NCI-H2196 (cell line): ENCODE measurements around the gene TAS1R3.

Experiments used
- DNase-seq: peaks from one replicate; lab custom pipeline; 2025; ENCODE audit not compliant: unreplicated experiment; lab: John Stamatoyannopoulos, UW

TAS1R3 gene

DNA sequence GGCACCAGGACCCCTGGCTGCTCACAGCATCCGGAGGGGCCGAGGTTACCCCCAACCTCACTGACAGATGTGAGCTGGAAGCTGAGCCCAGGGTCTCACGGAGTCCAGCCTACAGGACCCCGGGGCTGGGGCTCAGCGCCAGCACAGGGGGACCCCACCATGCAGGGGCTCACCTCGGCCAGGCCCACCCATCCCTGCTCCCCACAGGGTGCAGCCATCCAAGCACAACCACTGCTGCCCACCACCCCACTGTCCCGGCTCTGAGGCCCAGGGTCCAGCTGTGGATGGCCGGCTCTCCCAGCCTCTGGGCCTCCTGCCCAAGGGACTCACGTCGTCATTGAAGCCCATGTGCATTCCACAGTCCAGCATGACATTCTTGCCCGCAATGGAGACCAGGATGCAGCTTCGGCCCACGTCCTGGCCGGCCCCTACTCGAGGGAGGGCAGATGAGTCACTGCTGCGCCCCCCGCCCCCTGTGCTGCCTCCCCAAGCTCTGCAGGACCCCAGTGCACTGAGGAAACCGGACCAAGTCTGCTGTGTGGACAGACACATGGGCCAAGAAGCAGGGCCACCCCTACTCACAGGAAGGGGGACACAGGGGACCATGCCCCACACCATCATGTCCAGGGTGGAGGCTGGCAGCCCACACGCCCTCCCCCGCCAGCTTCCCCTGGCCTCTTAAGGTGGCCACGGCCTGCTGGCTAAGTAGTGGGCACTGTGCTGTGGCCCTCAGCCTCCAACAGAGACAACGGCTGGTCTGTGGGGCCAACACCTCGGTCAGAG is 10.2 kb upstream of the TAS1R3 start:
- no peak for DNase-seq

DNA sequence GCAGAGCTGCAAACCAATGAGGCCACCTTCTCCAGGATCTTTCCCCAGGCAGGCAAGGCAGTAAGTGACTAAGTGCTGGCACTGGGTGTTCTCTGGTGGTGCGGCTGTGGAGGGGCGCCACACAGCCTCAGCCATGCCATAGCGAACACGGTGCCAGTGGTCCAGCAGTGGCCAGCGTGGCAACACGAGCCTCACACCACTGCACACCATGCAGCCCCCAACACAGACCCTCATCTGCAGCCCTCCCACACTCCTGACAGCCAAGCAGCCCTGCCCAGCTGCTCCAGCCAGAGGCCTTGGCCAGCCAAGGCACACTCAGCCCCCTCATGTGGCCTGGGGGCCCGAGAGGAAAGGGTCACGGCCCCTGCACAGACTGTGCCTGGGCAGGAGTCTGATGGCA is 9.6 kb upstream of the TAS1R3 start:
- DNase-seq, result no peak

DNA sequence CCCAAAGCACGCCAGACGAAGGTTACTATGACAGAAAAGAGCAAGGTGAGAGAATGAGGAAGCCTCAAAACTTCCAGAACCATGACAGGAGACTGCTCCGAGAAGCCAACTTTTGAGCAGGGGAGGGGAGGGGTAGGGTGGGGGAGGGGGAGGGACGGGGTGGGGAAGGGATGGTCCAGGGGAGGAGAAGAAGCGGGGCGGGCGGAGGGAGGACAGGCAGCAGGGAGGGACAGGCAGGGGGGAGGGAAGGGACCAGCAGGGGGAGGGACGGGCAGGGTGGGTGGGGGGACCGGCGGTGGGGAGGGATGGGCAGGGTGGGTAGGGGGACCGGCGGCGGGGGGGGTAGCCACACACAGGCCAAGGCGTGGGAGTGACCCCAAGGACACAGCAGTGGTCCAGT is 8.7 kb upstream of the TAS1R3 start:
- no peak for DNase-seq

DNA sequence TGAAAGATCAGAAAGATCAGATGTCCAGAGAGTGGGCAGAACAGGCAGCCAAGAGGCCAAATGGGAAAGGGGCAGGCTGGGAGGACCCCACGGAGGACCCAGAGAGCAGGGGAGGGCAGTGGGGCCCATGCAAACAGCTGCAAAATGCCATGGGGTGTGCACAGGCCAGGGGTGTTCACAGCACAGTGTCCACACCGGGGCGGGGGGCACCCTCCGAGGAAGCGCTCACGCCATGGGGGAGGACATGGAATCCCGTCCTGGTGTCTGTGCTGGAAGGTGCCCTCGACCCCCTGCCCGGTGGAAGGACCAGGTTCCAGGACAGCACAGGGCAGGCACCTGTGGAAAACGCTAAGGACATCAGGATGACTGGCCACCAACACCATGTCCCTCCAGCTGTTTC is 8.1 kb upstream of the TAS1R3 start:
- no peak for DNase-seq

DNA sequence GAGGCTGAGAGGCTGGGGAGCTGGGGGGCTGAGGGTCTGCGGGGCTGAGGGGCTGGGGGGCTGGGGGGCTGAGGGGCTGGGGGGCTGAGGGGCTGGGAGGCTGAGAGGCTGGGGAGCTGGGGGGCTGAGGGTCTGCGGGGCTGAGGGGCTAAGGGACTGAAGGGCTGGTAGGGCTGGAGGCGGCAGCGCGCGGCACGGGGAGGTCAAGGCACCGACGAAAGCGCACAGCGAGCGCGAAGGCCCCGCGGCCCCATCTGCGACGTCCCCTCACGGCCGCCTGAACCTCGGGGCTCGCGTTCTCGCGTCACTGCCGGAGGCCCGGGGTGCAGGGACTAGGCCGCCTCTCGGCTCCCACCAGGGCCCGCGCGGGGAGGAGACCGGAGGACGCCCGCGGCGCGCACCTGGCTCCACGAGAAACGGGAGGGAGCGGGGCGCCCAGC is 7.0 kb upstream of the TAS1R3 start:
- DNase-seq, result no peak

DNA sequence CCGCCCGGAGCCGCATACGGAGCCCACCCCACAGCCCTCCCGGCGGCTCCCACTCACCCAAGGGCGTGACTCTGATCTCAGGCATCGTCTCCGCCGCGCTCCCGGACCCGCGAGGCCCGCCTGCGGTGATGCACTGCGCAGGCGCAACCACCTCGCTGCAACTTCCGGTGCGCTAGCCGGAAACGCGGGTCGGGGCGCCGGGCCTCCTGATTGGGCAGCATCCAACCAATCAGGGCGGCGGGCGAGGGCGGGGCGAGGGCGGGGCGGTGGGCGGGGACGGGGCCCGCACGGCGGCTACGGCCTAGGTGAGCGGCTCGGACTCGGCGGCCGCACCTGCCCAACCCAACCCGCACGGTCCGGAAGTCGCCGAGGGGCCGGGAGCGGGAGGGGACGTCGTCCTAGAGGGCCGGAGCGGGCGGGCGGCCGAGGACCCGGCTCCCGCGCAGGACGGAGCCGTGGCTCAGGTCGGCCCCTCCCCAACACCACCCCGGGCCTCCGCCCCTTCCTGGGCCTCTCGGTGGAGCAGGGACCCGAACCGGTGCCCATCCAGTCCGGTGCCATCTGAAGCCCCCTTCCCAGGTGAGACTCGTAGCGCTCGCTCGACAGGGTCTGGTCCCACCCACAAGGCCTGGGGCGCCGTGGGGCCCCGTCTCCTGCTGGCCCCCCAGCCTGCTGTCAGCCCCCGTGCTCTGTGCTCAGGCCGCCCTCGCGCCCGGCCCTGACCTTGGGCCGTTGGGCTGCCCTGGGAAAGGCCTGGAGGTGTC is 6.4 kb upstream of the TAS1R3 start, which contains the start of the genes CPTP and INTS11:
Gene CPTP, plus strand, starts transcription at position 279 of the 764 bp plus-strand sequence. CDS start 2,109 bp downstream, outside the sequence.
Gene INTS11, minus strand, starts transcription at position 137 of the 764 bp plus-strand sequence. Its CDS starts 52 bp downstream, at position 85.
- peak; percentile 91 for DNase-seq

DNA sequence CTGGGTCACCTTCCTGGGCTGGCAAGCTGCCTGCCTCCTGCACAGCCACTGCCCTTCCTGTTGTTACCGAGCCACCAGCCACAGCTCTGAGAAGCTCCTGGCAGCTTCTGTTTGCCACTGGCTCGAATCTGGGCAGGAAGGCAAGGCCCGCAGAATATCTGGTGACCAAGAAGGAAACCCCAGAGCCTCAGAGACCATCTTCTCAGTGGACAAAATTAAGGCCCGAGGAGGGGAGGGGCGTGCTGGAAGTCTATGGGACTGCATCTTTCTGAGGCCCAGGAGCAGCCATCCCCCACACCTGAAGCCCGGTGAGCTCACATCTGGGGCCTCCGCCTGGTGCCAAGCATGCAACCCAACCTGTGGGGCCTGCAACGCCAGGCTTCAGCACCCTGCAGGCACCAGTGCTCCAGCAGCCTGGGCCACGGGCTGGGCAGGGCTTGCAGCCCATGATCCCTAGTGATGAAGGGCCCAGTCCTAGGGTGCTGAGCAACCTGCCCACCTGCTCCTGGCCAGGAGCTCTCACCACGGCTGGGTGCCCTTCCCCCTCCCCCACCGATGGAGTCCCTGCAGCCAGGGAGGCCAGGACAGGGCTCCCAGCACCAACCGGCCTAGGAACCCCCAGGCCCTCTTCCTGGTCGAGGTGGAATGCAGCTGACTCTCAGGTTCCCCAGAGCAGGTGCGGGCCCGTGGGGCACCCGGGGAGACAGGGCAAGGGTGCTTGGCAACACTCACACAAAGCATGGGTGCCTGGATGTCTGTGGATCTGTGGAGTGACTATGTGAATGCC is 5.6 kb upstream of the TAS1R3 start:
- DNase-seq, result no peak

DNA sequence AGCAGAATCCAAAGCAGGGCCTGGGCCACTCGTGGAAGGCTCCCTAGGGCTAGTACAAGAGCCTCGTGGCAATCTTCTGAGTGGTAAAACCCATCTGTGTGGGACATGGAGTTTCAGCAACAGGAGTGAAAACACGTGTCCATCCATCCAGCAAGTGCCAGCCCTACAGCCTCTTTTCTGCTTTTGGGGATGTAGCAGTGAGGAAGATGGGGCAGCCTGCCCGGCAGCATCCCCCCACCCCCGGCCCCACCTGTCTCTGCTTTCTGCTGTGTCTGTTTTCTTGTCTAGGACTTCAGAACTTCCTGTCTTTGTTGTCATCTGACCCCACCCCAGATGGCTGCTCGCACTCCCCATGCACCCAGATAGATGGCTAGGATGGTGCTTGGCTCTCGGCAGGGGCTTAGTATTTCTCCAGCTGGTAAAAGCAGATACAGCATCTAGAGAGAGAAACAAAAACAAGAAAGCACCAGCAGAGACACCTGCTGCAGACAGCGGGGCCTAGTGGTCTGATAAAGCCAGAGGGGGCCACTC is 4.9 kb upstream of the TAS1R3 start:
- no peak for DNase-seq

DNA sequence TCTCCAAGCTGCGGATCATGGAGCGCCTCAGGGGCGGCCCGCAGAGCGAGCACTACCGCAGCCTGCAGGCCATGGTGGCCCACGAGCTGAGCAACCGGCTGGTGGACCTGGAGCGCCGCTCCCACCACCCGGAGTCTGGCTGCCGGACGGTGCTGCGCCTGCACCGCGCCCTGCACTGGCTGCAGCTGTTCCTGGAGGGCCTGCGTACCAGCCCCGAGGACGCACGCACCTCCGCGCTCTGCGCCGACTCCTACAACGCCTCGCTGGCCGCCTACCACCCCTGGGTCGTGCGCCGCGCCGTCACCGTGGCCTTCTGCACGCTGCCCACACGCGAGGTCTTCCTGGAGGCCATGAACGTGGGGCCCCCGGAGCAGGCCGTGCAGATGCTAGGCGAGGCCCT is 3.8 kb upstream of the TAS1R3 start:
- DNase-seq, result no peak

DNA sequence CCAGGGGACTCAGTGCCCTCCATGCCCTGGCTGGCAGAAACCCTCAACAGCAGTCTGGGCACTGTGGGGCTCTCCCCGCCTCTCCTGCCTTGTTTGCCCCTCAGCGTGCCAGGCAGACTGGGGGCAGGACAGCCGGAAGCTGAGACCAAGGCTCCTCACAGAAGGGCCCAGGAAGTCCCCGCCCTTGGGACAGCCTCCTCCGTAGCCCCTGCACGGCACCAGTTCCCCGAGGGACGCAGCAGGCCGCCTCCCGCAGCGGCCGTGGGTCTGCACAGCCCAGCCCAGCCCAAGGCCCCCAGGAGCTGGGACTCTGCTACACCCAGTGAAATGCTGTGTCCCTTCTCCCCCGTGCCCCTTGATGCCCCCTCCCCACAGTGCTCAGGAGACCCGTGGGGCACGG is 2.8 kb upstream of the TAS1R3 start:
- no peak for DNase-seq

DNA sequence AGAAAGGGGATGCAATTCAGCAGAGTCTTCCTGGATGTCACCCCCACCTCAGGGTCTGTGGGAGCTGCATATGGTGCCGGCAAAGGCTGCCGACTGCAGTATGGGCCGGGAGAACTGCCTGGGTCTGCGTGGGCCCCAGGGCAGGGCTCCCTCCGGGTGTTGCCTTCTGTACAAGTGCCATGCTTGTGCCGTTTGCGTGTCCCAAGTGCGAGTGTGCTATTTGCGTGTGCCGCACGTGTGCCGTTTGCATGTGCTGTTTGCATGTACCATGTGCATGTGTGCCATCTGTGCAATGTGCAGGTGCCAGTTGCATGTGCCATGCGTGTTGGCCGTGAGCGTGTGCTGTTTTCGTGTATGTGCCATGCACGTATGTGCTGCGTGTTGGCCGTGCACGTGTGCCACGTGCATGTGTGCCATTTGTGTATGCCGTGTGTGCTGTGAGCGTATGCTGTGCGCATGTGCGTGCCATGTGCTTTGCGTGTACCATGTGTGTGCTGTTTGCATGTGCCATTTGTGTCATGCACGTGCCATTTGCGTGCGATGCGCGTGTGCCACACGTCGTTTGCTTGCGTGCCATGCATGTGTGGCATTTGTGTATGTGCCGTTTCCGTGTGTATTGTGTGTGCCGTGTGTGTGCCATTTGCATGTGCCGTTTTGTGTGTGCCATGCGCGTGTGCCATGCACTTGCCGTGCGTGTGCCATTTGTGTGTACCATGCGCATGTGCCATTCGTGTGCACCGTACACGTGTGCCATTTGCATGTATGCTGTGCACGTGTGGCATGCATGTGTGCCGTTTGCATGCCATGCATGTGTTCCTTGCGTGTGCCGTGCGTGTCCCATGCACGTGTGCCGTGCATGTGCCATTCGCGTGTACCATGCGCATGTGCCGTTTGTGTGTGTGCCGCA is 1.5 kb upstream of the TAS1R3 start:
- DNase-seq, result no peak

DNA sequence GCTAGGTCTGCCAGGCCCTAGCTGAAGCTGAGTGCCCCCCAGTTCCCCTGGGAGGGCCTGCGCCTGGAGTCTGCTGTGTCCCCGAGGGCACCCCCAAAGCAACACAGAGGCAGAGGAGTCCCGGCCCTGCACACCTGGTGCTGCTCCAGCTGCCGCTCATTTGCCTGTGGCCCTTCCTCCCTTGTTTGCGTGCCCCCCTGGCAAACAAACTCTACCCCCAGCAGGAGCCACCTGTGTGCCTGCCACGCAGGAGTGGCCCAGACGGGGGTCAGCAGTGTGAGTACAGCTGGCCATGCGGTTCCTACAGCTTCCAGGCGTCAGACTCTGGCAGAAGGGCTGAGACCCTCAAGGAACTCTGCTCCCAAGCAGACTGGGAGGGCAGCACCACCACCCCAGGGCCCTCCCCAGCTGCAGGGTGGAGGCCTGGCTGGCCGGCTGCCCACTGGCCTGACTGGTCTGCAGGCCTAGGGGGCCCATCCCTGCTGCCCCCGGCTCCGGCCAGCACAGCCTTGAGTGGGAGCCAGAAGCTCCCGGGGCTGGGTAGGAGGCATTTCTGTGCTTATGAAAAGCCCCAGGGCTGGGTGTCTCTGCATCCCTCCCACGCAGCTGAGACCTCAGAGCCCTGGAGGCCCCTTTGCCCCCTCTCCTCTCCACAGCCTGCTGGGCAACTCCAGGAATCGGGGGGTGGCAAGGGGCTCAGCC is 563 bp upstream of the TAS1R3 start:
- no peak for DNase-seq

DNA sequence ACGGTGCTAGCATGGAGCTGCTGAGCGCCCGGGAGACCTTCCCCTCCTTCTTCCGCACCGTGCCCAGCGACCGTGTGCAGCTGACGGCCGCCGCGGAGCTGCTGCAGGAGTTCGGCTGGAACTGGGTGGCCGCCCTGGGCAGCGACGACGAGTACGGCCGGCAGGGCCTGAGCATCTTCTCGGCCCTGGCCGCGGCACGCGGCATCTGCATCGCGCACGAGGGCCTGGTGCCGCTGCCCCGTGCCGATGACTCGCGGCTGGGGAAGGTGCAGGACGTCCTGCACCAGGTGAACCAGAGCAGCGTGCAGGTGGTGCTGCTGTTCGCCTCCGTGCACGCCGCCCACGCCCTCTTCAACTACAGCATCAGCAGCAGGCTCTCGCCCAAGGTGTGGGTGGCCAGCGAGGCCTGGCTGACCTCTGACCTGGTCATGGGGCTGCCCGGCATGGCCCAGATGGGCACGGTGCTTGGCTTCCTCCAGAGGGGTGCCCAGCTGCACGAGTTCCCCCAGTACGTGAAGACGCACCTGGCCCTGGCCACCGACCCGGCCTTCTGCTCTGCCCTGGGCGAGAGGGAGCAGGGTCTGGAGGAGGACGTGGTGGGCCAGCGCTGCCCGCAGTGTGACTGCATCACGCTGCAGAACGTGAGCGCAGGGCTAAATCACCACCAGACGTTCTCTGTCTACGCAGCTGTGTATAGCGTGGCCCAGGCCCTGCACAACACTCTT is 1.1 kb downstream of the TAS1R3 start:
- DNase-seq, result no peak

DNA sequence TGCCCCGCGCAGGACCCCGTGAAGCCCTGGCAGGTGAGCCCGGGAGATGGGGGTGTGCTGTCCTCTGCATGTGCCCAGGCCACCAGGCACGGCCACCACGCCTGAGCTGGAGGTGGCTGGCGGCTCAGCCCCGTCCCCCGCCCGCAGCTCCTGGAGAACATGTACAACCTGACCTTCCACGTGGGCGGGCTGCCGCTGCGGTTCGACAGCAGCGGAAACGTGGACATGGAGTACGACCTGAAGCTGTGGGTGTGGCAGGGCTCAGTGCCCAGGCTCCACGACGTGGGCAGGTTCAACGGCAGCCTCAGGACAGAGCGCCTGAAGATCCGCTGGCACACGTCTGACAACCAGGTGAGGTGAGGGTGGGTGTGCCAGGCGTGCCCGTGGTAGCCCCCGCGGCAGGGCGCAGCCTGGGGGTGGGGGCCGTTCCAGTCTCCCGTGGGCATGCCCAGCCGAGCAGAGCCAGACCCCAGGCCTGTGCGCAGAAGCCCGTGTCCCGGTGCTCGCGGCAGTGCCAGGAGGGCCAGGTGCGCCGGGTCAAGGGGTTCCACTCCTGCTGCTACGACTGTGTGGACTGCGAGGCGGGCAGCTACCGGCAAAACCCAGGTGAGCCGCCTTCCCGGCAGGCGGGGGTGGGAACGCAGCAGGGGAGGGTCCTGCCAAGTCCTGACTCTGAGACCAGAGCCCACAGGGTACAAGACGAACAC is 1.8 kb downstream of the TAS1R3 start:
- DNase-seq, result no peak

DNA sequence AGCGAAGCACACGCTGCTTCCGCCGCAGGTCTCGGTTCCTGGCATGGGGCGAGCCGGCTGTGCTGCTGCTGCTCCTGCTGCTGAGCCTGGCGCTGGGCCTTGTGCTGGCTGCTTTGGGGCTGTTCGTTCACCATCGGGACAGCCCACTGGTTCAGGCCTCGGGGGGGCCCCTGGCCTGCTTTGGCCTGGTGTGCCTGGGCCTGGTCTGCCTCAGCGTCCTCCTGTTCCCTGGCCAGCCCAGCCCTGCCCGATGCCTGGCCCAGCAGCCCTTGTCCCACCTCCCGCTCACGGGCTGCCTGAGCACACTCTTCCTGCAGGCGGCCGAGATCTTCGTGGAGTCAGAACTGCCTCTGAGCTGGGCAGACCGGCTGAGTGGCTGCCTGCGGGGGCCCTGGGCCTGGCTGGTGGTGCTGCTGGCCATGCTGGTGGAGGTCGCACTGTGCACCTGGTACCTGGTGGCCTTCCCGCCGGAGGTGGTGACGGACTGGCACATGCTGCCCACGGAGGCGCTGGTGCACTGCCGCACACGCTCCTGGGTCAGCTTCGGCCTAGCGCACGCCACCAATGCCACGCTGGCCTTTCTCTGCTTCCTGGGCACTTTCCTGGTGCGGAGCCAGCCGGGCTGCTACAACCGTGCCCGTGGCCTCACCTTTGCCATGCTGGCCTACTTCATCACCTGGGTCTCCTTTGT is 2.6 kb downstream of the TAS1R3 start:
- no peak for DNase-seq

DNA sequence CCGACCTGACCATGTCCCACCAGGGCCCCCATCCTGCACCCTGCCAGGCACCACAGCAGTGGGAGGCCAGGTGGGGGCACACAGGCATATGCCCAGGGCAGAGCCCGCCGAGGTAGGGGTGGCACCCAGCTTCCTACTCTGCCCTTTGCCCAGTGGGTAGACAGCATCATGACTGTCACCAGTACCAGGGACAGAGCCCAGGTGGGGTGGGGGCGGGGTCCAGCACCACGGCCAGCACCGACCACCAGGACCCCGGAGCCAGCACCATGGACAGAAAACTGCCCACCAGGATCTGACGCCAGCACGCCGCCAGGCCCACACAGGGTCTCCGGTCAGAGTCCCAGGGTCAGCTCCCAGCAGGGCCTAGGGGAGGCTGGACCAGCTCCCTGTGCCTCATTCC is 3.8 kb downstream of the TAS1R3 start:
- no peak for DNase-seq

DNA sequence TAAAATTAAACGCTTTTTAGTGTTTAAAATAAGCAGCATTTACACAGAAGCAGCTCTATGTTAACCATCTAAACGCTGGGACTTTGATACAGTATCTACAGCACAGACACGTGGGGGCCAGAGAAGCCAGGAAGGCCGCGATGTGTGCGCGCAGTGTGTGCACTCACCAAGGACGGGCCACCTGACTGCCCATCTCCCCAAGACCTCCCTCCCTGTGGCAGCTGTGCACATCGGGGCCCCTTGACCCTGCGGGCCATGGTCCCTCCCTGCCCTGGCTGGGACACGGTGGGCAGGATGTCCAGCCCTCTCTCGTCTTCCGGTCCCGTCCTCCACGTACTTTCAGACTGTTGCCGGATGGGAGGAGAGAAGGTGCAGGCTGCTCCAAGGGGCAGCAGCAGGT is 4.2 kb downstream of the TAS1R3 start:
- DNase-seq, result no peak

DNA sequence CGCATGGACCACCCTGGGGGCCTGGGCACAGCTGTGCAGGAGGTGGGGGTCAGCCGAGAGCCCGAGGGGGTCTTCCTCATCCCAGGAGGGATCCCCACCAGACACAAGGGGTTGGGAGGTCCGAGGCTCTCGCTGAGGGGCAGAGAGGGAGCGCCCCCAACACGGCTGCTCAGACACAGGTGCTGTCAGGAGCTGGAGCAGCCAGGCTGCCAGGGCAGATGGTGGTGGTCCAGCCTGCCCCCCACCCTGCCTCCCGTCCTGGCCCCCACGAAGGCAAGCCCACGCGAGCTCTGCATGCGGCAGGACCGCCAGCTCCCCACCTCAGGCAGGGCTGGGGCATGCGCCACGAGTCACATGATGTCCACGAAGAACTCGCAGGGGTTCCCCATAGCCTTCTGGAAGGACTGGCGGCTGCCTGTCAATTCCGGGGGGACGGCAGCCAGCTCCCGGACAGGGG is 4.7 kb downstream of the TAS1R3 start:
- DNase-seq, result no peak
